Neuronal stem cell (in vitro differentiated cells): ENCODE results near the gene C1orf116.

ENCODE experiments used
- DNase-seq: peaks from one replicate; pipeline ENCODE4 v3.0.0-alpha.2; 2013; ENCODE audit warnings: low spot score
- H2AFZ ChIP-seq: one replicate; pipeline ENCODE4 v1.6.1; 2013; ENCODE audit warnings: mild to moderate bottlenecking, low read length, inconsistent platforms
- H2AK5ac ChIP-seq: 2 replicates; pipeline ENCODE4 v1.6.1; 2013; ENCODE audit warnings: low read depth, mild to moderate bottlenecking, inconsistent platforms, low read length, moderate library complexity, mixed read lengths
- H2BK120ac ChIP-seq: 2 replicates; pipeline ENCODE4 v1.6.1; 2013; ENCODE audit warnings: low read depth, mild to moderate bottlenecking, inconsistent platforms, low read length, moderate library complexity, mixed read lengths
- H2BK12ac ChIP-seq: one replicate; pipeline ENCODE4 v1.6.1; 2013; ENCODE audit warnings: low read length, inconsistent platforms
- H2BK15ac ChIP-seq: 2 replicates; pipeline ENCODE4 v1.6.1; 2013; ENCODE audit warnings: mild to moderate bottlenecking, low read length, inconsistent platforms, mixed read lengths
- H2BK5ac ChIP-seq: one replicate; pipeline ENCODE4 v1.6.1; 2013; ENCODE audit warnings: inconsistent platforms, mild to moderate bottlenecking, low read length, moderate library complexity
- H3K14ac ChIP-seq: one replicate; pipeline ENCODE4 v1.6.1; 2013; ENCODE audit warnings: low read length, inconsistent platforms
- H3K18ac ChIP-seq: 2 replicates; pipeline ENCODE4 v1.6.1; 2013; ENCODE audit warnings: low read length, inconsistent platforms
- H3K23ac ChIP-seq: 2 replicates; pipeline ENCODE4 v1.6.1; 2013; ENCODE audit warnings: low read depth, mild to moderate bottlenecking, mixed read lengths, low read length, inconsistent platforms; ENCODE audit not compliant: poor library complexity
- H3K27ac ChIP-seq: replicated peaks from 3 replicates; pipeline ENCODE4 v1.5.1; 2013; ENCODE audit warnings: low read length, inconsistent platforms
- H3K27me3 ChIP-seq, 3 experiments: 2 replicates each; pipeline ENCODE4 v1.6.1; 2013; ENCODE audit warnings: low read length in 3 of 3, mild to moderate bottlenecking in 2 of 3, inconsistent platforms in 1 of 3, low read depth in 1 of 3, mixed read lengths in 1 of 3, moderate library complexity in 1 of 3; ENCODE audit not compliant: control insufficient read depth in 3 of 3, insufficient read depth in 3 of 3
- H3K36me3 ChIP-seq, 2 donors: replicated peaks in 1 of 2; 2 replicates each; pipeline ENCODE4 v1.6.1; 2013; ENCODE audit warnings: low read length in 2 of 2; ENCODE audit not compliant: control insufficient read depth in 2 of 2, insufficient read depth in 2 of 2
- H3K4ac ChIP-seq: 2 replicates; pipeline ENCODE4 v1.6.1; 2013; ENCODE audit warnings: inconsistent platforms, mild to moderate bottlenecking, low read length, moderate library complexity
- H3K4me1 ChIP-seq, 2 donors: 1 replicate in 1 of 2; 2 replicates in 1 of 2; pipeline ENCODE4 v1.6.1; 2013; ENCODE audit warnings: low read length in 2 of 2, low read depth in 1 of 2; ENCODE audit not compliant: control insufficient read depth in 2 of 2, insufficient read depth in 1 of 2
- H3K4me2 ChIP-seq: one replicate; pipeline ENCODE4 v1.6.1; 2013; ENCODE audit warnings: mild to moderate bottlenecking, low read length, inconsistent platforms; ENCODE audit not compliant: insufficient read depth, poor library complexity, severe bottlenecking
- H3K4me3 ChIP-seq, 2 donors: 2 replicates each; pipeline ENCODE4 v1.5.1; 2013; ENCODE audit warnings: low read length in 2 of 2, mild to moderate bottlenecking in 2 of 2, inconsistent platforms in 1 of 2, moderate library complexity in 1 of 2
- H3K79me1 ChIP-seq: one replicate; pipeline ENCODE4 v1.6.1; 2013; ENCODE audit warnings: low read depth, mild to moderate bottlenecking, inconsistent platforms, low read length, moderate library complexity
- H3K9ac ChIP-seq: one replicate; pipeline ENCODE4 v1.6.1; 2013; ENCODE audit warnings: mild to moderate bottlenecking, low read depth, low read length, inconsistent platforms; ENCODE audit not compliant: poor library complexity
- H3K9me3 ChIP-seq, 2 donors: replicated peaks in 1 of 2; 2 replicates each; pipeline versions ENCODE3 to v1.6.1; 2013; ENCODE audit warnings: low read length in 2 of 2, mild to moderate bottlenecking in 2 of 2, inconsistent platforms in 1 of 2, low read depth in 1 of 2, mixed read lengths in 1 of 2, moderate library complexity in 1 of 2; ENCODE audit not compliant: control insufficient read depth in 2 of 2, insufficient read depth in 1 of 2
- H4K8ac ChIP-seq: one replicate; pipeline ENCODE4 v1.6.1; 2013; ENCODE audit warnings: low read depth, mild to moderate bottlenecking, inconsistent platforms, low read length, moderate library complexity
- H4K91ac ChIP-seq: one replicate; pipeline ENCODE4 v1.6.1; 2013; ENCODE audit warnings: low read length, low read depth, mild to moderate bottlenecking, inconsistent platforms; ENCODE audit not compliant: poor library complexity
- WGBS, 2 donors: extraction: QIAGEN DNeasy Blood & Tissue Kit; methylation state at CpG; one replicate each; pipeline ENCODE4 v1.1.7; 2013; ENCODE audit warnings: missing lambda C conversion rate in 2 of 2, mixed read lengths in 1 of 2; ENCODE audit not compliant: insufficient read length in 2 of 2, insufficient replicate concordance in 1 of 2; ENCODE audit errors: extremely low coverage in 2 of 2; 5-methylcytosine and 5-hydroxymethylcytosine counted together

Gene C1orf116

DNA sequence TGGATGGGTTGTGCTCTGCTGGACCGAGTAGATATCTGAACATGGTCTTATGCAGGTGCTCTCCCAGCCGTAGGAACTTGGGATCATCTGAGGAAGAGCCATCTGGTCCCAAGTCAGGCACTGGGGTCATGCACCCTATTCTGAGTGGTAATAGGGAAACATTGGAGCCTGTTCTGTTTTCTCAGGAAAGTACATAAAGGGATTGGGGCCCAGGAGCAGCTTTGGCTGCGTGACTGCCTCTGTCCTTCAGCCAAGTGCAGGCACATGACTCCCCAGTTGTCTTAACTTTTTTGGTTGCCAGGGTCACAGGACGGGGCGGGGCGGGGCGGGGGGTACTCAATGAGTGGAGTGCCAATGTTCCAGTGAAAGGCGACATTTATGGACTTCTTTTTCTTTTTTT is 32.0 kb upstream of the C1orf116 start:
- H4K91ac ChIP-seq: no peak overlapping the region
- no peak overlapping the region for H2BK15ac ChIP-seq
- no peak for DNase-seq
- no peak overlapping the region for H3K14ac ChIP-seq
- no peak overlapping the region for H3K23ac ChIP-seq
- no peak overlapping the region for H3K9ac ChIP-seq
- no peak overlapping the region for H3K27ac ChIP-seq
- no peak overlapping the region for H3K4me3 ChIP-seq
- no peaks in the 10 kb centered on the region for H3K9me3 ChIP-seq
- H2AFZ ChIP-seq: no peak overlapping the region
- no peak overlapping the region for H3K4ac ChIP-seq
- no peak overlapping the region for H3K4me2 ChIP-seq
- no peak overlapping the region for H2BK120ac ChIP-seq
- no peaks in the 10 kb centered on the region for H3K79me1 ChIP-seq
- no peaks in the 10 kb centered on the region for H3K4me1 ChIP-seq
- H3K36me3 ChIP-seq: peaks cover 3% of the 10 kb centered on the region in 2 donors
- H3K18ac ChIP-seq: no peak overlapping the region
- H2BK12ac ChIP-seq: no peak overlapping the region
- no peaks in the 10 kb centered on the region for H3K27me3 ChIP-seq
- no peak overlapping the region for H2AK5ac ChIP-seq
- H4K8ac ChIP-seq: no peak overlapping the region
- no peak overlapping the region for H2BK5ac ChIP-seq
- WGBS, 2 donors: no CpG with 5 or more reads among the region's 8 CpGs

- H3K27ac ChIP-seq: no peak overlapping the region
- no peak overlapping the region for H2BK120ac ChIP-seq
- no peak overlapping the region for H3K18ac ChIP-seq
- peaks cover 0 to 1% of the 10 kb centered on the region in 2 donors for H3K4me1 ChIP-seq
- no peak for DNase-seq
- no peak overlapping the region for H3K4ac ChIP-seq
- H3K4me2 ChIP-seq: no peak overlapping the region
- no peak overlapping the region for H2BK5ac ChIP-seq
- no peak overlapping the region for H4K91ac ChIP-seq
- H3K9ac ChIP-seq: no peak overlapping the region
- H2AK5ac ChIP-seq: no peak overlapping the region
- no peak overlapping the region for H2BK15ac ChIP-seq
- H2BK12ac ChIP-seq: no peak overlapping the region
- no peak overlapping the region for H3K23ac ChIP-seq
- H3K14ac ChIP-seq: no peak overlapping the region
- H3K9me3 ChIP-seq: no peaks in the 10 kb centered on the region
- H3K79me1 ChIP-seq: no peaks in the 10 kb centered on the region
- no peak overlapping the region for H3K4me3 ChIP-seq
- WGBS, 2 donors: no CpG with 5 or more reads among the region's 5 CpGs
- no peaks in the 10 kb centered on the region for H3K27me3 ChIP-seq
- peaks cover 0 to 3% of the 10 kb centered on the region in 2 donors for H3K36me3 ChIP-seq
- no peak overlapping the region for H2AFZ ChIP-seq
- H4K8ac ChIP-seq: no peak overlapping the region
These were observed 30.5 kb upstream of the C1orf116 start for GRCh38 chr1:207063014-207063413.

DNA sequence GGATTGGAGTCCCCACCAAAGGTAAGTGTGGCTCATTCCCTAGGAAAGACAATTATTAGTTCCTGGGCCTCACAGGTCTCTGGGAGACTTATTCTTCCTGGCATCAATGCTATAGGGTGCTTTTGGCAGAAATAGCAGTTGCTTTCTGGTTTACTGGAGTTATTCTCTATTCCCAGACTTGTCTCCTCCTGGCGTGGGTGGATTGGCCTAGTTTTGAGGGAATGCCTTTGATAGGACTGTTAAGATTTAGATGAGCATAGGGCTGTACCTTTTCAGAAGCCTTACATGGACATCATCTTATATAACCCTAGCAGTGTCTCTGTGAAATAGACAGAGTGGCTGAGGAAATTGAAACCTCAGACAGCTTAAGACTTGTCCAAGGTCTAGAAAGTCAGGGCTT is 29.5 kb upstream of the C1orf116 start:
- H3K4me3 ChIP-seq: no peak overlapping the region
- H2AFZ ChIP-seq: no peak overlapping the region
- H4K91ac ChIP-seq: no peak overlapping the region
- no peaks in the 10 kb centered on the region for H3K27me3 ChIP-seq
- H3K36me3 ChIP-seq: peaks cover 0 to 3% of the 10 kb centered on the region in 2 donors
- no peaks in the 10 kb centered on the region for H3K9me3 ChIP-seq
- no peak overlapping the region for H2BK15ac ChIP-seq
- no peak overlapping the region for H3K23ac ChIP-seq
- no peak overlapping the region for H3K14ac ChIP-seq
- no peak overlapping the region for H2BK120ac ChIP-seq
- peaks cover 0 to 1% of the 10 kb centered on the region in 2 donors for H3K4me1 ChIP-seq
- no peak overlapping the region for H4K8ac ChIP-seq
- no peak overlapping the region for H3K9ac ChIP-seq
- no peak overlapping the region for H2AK5ac ChIP-seq
- H3K4me2 ChIP-seq: no peak overlapping the region
- H3K79me1 ChIP-seq: no peaks in the 10 kb centered on the region
- no peak overlapping the region for H2BK12ac ChIP-seq
- H3K4ac ChIP-seq: no peak overlapping the region
- no peak overlapping the region for H3K18ac ChIP-seq
- DNase-seq: no peak
- H3K27ac ChIP-seq: no peak overlapping the region
- no CpG with 5 or more reads among the region's 1 CpG for WGBS, 2 donors
- no peak overlapping the region for H2BK5ac ChIP-seq

- H3K9ac ChIP-seq: no peak overlapping the region
- DNase-seq: no peak
- no peak overlapping the region for H3K23ac ChIP-seq
- H2BK120ac ChIP-seq: no peak overlapping the region
- H3K27ac ChIP-seq: no peak overlapping the region
- H3K4me3 ChIP-seq: no peak overlapping the region
- no peak overlapping the region for H2BK15ac ChIP-seq
- no peaks in the 10 kb centered on the region for H3K79me1 ChIP-seq
- H3K9me3 ChIP-seq: no peaks in the 10 kb centered on the region
- no peak overlapping the region for H3K4me2 ChIP-seq
- H3K18ac ChIP-seq: no peak overlapping the region
- WGBS, 2 donors: no CpG with 5 or more reads among the region's 3 CpGs
- H3K27me3 ChIP-seq: no peaks in the 10 kb centered on the region
- no peak overlapping the region for H4K91ac ChIP-seq
- no peak overlapping the region for H3K4ac ChIP-seq
- H2BK5ac ChIP-seq: no peak overlapping the region
- H2BK12ac ChIP-seq: no peak overlapping the region
- no peak overlapping the region for H2AFZ ChIP-seq
- H3K4me1 ChIP-seq: peaks cover 0 to 1% of the 10 kb centered on the region in 2 donors
- no peak overlapping the region for H3K14ac ChIP-seq
- H3K36me3 ChIP-seq: peaks cover 0 to 1% of the 10 kb centered on the region in 2 donors
- no peak overlapping the region for H2AK5ac ChIP-seq
- H4K8ac ChIP-seq: no peak overlapping the region
These were observed 28.0 kb upstream of the C1orf116 start for GRCh38 chr1:207060596-207060995.
